Coronary artery (tissue), 2 donors: ENCODE results near the gene PLCG2.

ENCODE experiments used
- DNase-seq: peaks from one replicate; pipeline ENCODE4 v3.0.0-alpha.2; 2017; ENCODE audit warnings: low spot score
- H3K27ac ChIP-seq, 2 donors: fragments of 200-600 bp; sonication (generic); one replicate each; pipeline ENCODE4 v1.5.1; 2016 to 2019
- H3K4me3 ChIP-seq: fragments of 200-600 bp; sonication (generic); 2 replicates; pipeline ENCODE4 v1.5.1; 2016; ENCODE audit warnings: mild to moderate bottlenecking, moderate library complexity
- CTCF ChIP-seq: fragments of 200-600 bp; sonication (generic); IDR thresholded peaks from one replicate; pipeline ENCODE4 v1.5.1; 2019; ENCODE audit warnings: antibody characterized with exemption

The PLCG2 gene

DNA sequence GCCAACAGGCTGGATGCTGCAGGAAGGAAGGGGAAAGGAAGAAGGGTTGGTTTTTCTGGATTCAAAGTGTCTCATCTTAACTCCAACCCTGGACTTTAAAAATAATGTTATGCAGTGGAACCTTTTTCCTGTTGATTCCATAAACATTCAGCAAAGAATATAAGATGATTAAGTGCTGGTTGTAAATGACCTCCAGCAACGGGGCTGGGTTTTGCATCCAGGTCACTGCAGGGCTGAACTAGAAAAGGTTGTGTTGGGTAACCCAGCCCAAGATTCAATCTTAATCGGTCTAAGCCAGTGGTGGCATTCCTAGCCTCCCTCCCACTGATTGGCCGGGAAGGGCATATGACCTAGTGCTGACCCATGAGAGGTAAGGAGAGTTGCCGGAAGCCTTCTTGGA is 34.2 kb upstream of the PLCG2 start:
- no peak for TF ChIP-seq CTCF
- H3K4me3 ChIP-seq, result no peak overlapping the region
- no peak overlapping the region for H3K27ac ChIP-seq
- DNase-seq, result no peak

GRCh38 chr16:81745704-81746558 is 33.2 kb upstream of the PLCG2 start:
- no peak overlapping the region for H3K27ac ChIP-seq

GRCh38 chr16:81746566-81746965 is 32.5 kb upstream of the PLCG2 start:
- no peak overlapping the region for H3K27ac ChIP-seq
- TF ChIP-seq CTCF, result no peak
- no peak for DNase-seq
- H3K4me3 ChIP-seq, result peak overlapping the region; percentile 64

More at GRCh38 chr16:81745704-81746558, 33.2 kb upstream of the PLCG2 start:
- no peak for TF ChIP-seq CTCF
- peak overlapping the region; percentile 64 for H3K4me3 ChIP-seq
- DNase-seq, result no peak

DNA sequence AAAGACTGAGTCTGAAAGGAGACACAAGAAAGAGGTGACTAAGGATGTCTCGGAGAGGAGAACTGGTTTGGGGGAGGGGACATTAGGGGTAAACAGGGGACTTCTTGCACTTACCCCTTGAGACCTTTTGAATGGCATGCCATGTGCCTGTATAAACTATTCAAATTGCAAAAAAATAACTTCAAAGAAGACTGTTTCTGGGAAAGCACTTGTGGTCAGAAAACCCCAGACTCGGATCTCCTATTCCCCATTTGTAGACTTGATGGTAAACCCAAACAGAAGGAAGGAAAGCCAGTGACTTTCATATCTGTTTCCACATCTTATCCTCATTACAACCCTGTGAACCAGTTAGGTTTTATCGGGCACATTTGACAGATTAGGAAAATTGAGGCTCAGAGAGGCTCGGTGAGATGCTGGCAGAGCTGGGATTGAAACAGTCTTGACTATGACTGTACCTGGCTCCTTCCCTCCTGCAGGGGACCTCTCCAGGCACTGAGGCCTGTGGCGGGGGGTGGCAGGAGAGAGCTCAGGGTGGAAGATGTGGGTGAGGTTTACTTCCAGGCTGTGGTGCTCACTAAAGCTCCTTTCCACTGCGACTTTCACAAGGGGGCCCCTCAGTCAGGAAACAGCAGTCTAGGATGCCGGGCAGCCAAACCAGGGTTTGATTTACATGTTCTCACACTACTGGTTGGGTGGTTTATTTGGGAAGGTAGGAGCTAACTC is 30.5 kb upstream of the PLCG2 start:
- no peak for DNase-seq

DNA sequence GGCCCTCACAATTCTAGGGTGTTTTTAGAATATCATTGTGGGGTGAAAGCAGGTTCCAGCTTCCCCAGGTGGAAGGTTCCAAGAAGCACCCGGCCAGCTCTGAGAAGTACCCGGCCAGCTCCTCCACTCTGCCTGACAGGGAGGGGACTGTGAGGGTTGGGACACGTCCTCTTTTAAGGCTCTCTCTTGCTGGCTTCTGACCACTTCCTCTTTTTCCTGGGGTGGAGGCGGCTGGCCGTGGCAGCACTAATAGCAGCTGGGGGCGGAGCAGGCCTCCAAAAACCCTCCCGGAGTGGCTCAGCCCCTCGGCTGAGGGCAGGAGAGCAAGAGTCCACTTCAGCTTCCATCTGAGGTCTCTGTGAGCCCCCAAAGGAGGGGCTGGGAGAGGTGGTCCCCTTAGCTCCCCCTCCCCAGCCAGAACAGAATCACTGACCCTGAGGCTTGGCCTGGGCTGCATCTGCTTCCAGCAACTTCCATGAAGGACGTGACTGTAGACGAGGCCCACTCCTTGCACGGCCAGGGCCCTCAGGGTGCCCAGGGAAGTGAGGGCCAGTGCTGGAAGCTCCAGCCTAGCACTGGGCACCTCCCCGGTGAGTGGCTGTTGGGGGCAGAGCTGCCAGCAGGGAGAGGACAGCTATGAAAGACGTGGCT is 26.7 kb upstream of the PLCG2 start:
- no peak for TF ChIP-seq CTCF
- no peak overlapping the region for H3K4me3 ChIP-seq
- H3K27ac ChIP-seq, result peak overlapping the region; percentile 27 to 78
- no peak for DNase-seq

More for the DNA sequence above, 30.5 kb upstream of the PLCG2 start:
- Histone ChIP-seq H3K4me3 (no peak overlapping the region), H3K27ac (no peak overlapping the region)
- TF ChIP-seq CTCF, result no peak

GRCh38 chr16:81752876-81753227 is 26.2 kb upstream of the PLCG2 start:
- peak overlapping the region in 1 of 2 donors; percentile 78 for H3K27ac ChIP-seq
- no peak for TF ChIP-seq CTCF
- DNase-seq, result no peak
- no peak overlapping the region for H3K4me3 ChIP-seq
